H9 (cell line): ENCODE measurements around the gene ANKRA2. TPM values are rescaled to one million over a fixed set of nuclear protein-coding genes. Genes with fewer than 3 reads are reported as not detected.

Source experiments
- DNase-seq: peaks from one replicate; pipeline ENCODE4 v3.0.0-alpha.2; 2017
- H2AFZ ChIP-seq: one replicate; pipeline ENCODE4 v1.6.1; 2013; ENCODE audit warnings: mild to moderate bottlenecking, low read length, control low read depth, moderate library complexity
- H2AK5ac ChIP-seq: 2 replicates; pipeline ENCODE4 v1.6.1; 2013; ENCODE audit warnings: low read length, control low read depth, mixed read lengths; ENCODE audit not compliant: insufficient read length
- H2BK120ac ChIP-seq: one replicate; pipeline ENCODE4 v1.6.1; 2013; ENCODE audit warnings: low read depth, mild to moderate bottlenecking, low read length, control low read depth, inconsistent platforms; ENCODE audit not compliant: poor library complexity, severe bottlenecking
- H2BK12ac ChIP-seq: 2 replicates; pipeline ENCODE4 v1.6.1; 2013; ENCODE audit warnings: low read length, control low read depth, mixed read lengths, low read depth; ENCODE audit not compliant: insufficient read length
- H2BK15ac ChIP-seq: 2 replicates; pipeline ENCODE4 v1.6.1; 2013; ENCODE audit warnings: low read depth, low read length, control low read depth
- H2BK20ac ChIP-seq: one replicate; pipeline ENCODE4 v1.6.1; 2013; ENCODE audit warnings: low read depth, mild to moderate bottlenecking, low read length, control low read depth, inconsistent platforms; ENCODE audit not compliant: poor library complexity, severe bottlenecking
- H2BK5ac ChIP-seq: 2 replicates; pipeline ENCODE4 v1.6.1; 2013; ENCODE audit warnings: low read length, control low read depth, mixed read lengths; ENCODE audit not compliant: insufficient read length
- H3K14ac ChIP-seq: 2 replicates; pipeline ENCODE4 v1.6.1; 2013; ENCODE audit warnings: low read length, control low read depth; ENCODE audit not compliant: insufficient read depth
- H3K18ac ChIP-seq: 2 replicates; pipeline ENCODE4 v1.6.1; 2013; ENCODE audit warnings: low read depth, mild to moderate bottlenecking, mixed read lengths, low read length, control low read depth; ENCODE audit not compliant: insufficient read length
- H3K23ac ChIP-seq: 2 replicates; pipeline ENCODE4 v1.6.1; 2013; ENCODE audit warnings: low read length, control low read depth, mixed read lengths, low read depth; ENCODE audit not compliant: insufficient read length
- H3K23me2 ChIP-seq: 2 replicates; pipeline ENCODE4 v1.6.1; 2013; ENCODE audit warnings: low read depth, mild to moderate bottlenecking, mixed read lengths, low read length, control low read depth; ENCODE audit not compliant: insufficient read length, poor library complexity, severe bottlenecking
- H3K27ac ChIP-seq: 2 replicates; pipeline ENCODE4 v1.5.1; 2013; ENCODE audit warnings: low read length, control low read depth, mixed read lengths, low read depth; ENCODE audit not compliant: insufficient read length
- H3K27me3 ChIP-seq: 2 replicates; pipeline ENCODE4 v1.6.1; 2013; ENCODE audit warnings: low read length, control low read depth, inconsistent platforms; ENCODE audit not compliant: insufficient read depth
- H3K4ac ChIP-seq: 2 replicates; pipeline ENCODE4 v1.6.1; 2013; ENCODE audit warnings: low read depth, mild to moderate bottlenecking, control low read depth, inconsistent platforms, low read length, moderate library complexity
- H3K4me1 ChIP-seq: 2 replicates; pipeline ENCODE4 v1.6.1; 2013; ENCODE audit warnings: low read length, control low read depth, inconsistent platforms; ENCODE audit not compliant: insufficient read depth
- H3K4me2 ChIP-seq: 2 replicates; pipeline ENCODE4 v1.6.1; 2013; ENCODE audit warnings: low read length, control low read depth, mixed read lengths; ENCODE audit not compliant: insufficient read length, insufficient read depth
- H3K56ac ChIP-seq: 2 replicates; pipeline ENCODE4 v1.6.1; 2013; ENCODE audit warnings: low read depth, mild to moderate bottlenecking, mixed read lengths, low read length, control low read depth; ENCODE audit not compliant: insufficient read length
- H3K79me1 ChIP-seq: 2 replicates; pipeline ENCODE4 v1.6.1; 2013; ENCODE audit warnings: low read depth, mild to moderate bottlenecking, moderate library complexity, low read length, control low read depth, inconsistent platforms; ENCODE audit not compliant: insufficient read depth, poor library complexity, severe bottlenecking
- H3K79me2 ChIP-seq: 2 replicates; pipeline ENCODE4 v1.6.1; 2013; ENCODE audit warnings: low read length, control low read depth, inconsistent platforms; ENCODE audit not compliant: insufficient read depth
- H3K9ac ChIP-seq: 2 replicates; pipeline ENCODE4 v1.6.1; 2013; ENCODE audit warnings: low read length, control low read depth, mixed read lengths; ENCODE audit not compliant: insufficient read length; ENCODE audit errors: extremely low read depth
- H3K9me3 ChIP-seq: one replicate; pipeline ENCODE4 v1.6.1; 2013; ENCODE audit warnings: low read depth, low read length, inconsistent platforms; ENCODE audit not compliant: control insufficient read depth
- H3T11ph ChIP-seq: one replicate; pipeline ENCODE4 v1.6.1; 2013; ENCODE audit warnings: mild to moderate bottlenecking, low read length, control low read depth, inconsistent platforms
- H4K20me1 ChIP-seq: one replicate; pipeline ENCODE4 v1.6.1; 2013; ENCODE audit not compliant: control insufficient read depth, insufficient read length, insufficient read depth
- H4K5ac ChIP-seq: 2 replicates; pipeline ENCODE4 v1.6.1; 2013; ENCODE audit warnings: low read depth, mild to moderate bottlenecking, mixed read lengths, low read length, control low read depth; ENCODE audit not compliant: insufficient read length
- H4K8ac ChIP-seq: replicated peaks from 2 replicates; pipeline ENCODE4 v1.6.1; 2013; ENCODE audit warnings: low read length, control low read depth, mixed read lengths, low read depth; ENCODE audit not compliant: insufficient read length
- H4K91ac ChIP-seq: 2 replicates; pipeline ENCODE4 v1.6.1; 2013; ENCODE audit warnings: low read depth, mild to moderate bottlenecking, moderate library complexity, mixed read lengths, low read length, control low read depth; ENCODE audit not compliant: insufficient read length
- H3K27ac Mint-ChIP-seq, 3 experiments: 2 replicates in 2 of 3; 3 replicates in 1 of 3; pipeline ENCODE4 v1.8.0; 2020 to 2021; ENCODE audit warnings: mixed read lengths in 3 of 3, mild to moderate bottlenecking in 1 of 3, moderate library complexity in 1 of 3
- H3K27me3 Mint-ChIP-seq: 2 replicates; pipeline ENCODE4 v1.8.0; 2021; ENCODE audit warnings: low read depth, mild to moderate bottlenecking, moderate library complexity, mixed read lengths
- H3K36me3 Mint-ChIP-seq, 3 experiments: 2 replicates in 2 of 3; 3 replicates in 1 of 3; pipeline ENCODE4 v1.8.0; 2020 to 2021; ENCODE audit warnings: low read depth in 3 of 3, mixed read lengths in 3 of 3; ENCODE audit not compliant: insufficient read depth in 1 of 3
- H3K4me1 Mint-ChIP-seq, 2 experiments: 2 replicates each; pipeline ENCODE4 v1.8.0; 2020; ENCODE audit warnings: mixed read lengths in 2 of 2
- H3K4me3 Mint-ChIP-seq, 2 experiments: 2 replicates in 1 of 2; 3 replicates in 1 of 2; pipeline ENCODE4 v1.8.0; 2020 to 2021; ENCODE audit warnings: mild to moderate bottlenecking in 2 of 2, mixed read lengths in 2 of 2, moderate library complexity in 1 of 2
- H3K9me3 Mint-ChIP-seq, 2 experiments: 2 replicates in 1 of 2; 3 replicates in 1 of 2; pipeline ENCODE4 v1.8.0; 2020; ENCODE audit warnings: mild to moderate bottlenecking in 2 of 2, mixed read lengths in 2 of 2, moderate library complexity in 1 of 2
- WGBS: extraction: QIAGEN DNeasy Blood & Tissue Kit; methylation state at CpG from one replicate; pipeline ENCODE4 v1.1.7; 2013; ENCODE audit warnings: missing lambda C conversion rate, low lambda C conversion rate, mixed read lengths; ENCODE audit not compliant: insufficient read length; ENCODE audit errors: extremely low coverage; 5-methylcytosine and 5-hydroxymethylcytosine counted together
- total RNA-seq: library from RNA; stranded (reverse); gene quantifications from 2 replicates; pipeline ENCODE4 v1.2.1, GENCODE V29; 2021
- TF ChIP-seq, protein P1 (sequence below): fragments of 200-600 bp; sonication (generic); conservative IDR thresholded peaks from 3 replicates; pipeline ENCODE4 v1.8.0; 2021; ENCODE audit warnings: antibody characterized with exemption, mild to moderate bottlenecking

ANKRA2 gene
- total RNA-seq, 1 experiment from 2014 or later: 8.9 TPM

DNA sequence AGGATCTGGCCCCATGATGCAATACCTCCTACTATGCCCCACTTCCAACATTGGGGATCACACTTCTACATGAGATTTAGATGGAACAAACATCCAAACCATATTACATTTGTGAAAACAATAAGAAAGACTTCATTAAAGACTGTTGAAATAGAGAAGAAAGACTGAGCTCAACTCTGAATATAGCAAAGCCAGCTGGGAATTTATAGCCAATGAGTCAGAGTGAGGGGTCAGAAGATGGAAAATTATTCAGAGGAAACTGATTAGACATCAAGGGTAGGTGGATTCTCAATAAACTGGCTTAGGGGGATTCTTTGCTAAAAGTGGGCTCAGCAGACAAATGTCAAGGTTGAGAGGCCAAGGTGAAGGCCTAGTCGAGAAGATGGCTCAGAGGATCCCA lies 41.6 kb downstream of the ANKRA2 start:
- no peak overlapping the region for H3K18ac ChIP-seq
- Mint-ChIP-seq H3K36me3 (no peaks in the 10 kb centered on the region), H3K4me3 (no peak overlapping the region), H3K27me3 (no peaks in the 10 kb centered on the region), H3K9me3 (no peaks in the 10 kb centered on the region), H3K4me1 (peaks cover 8 to 18% of the 10 kb centered on the region in 2 experiments), H3K27ac (no peak overlapping the region)
- no peak overlapping the region for H4K8ac ChIP-seq
- no peaks in the 10 kb centered on the region for H3K79me1 ChIP-seq
- no peak overlapping the region for H2AK5ac ChIP-seq
- H3K27me3 ChIP-seq: no peaks in the 10 kb centered on the region
- H2AFZ ChIP-seq: no peak overlapping the region
- H3K9me3 ChIP-seq: no peaks in the 10 kb centered on the region
- TF ChIP-seq, protein P1, sequence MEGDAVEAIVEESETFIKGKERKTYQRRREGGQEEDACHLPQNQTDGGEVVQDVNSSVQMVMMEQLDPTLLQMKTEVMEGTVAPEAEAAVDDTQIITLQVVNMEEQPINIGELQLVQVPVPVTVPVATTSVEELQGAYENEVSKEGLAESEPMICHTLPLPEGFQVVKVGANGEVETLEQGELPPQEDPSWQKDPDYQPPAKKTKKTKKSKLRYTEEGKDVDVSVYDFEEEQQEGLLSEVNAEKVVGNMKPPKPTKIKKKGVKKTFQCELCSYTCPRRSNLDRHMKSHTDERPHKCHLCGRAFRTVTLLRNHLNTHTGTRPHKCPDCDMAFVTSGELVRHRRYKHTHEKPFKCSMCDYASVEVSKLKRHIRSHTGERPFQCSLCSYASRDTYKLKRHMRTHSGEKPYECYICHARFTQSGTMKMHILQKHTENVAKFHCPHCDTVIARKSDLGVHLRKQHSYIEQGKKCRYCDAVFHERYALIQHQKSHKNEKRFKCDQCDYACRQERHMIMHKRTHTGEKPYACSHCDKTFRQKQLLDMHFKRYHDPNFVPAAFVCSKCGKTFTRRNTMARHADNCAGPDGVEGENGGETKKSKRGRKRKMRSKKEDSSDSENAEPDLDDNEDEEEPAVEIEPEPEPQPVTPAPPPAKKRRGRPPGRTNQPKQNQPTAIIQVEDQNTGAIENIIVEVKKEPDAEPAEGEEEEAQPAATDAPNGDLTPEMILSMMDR: no peak
- no peak overlapping the region for H3K27ac ChIP-seq
- no CpG with 5 or more reads among the region's 1 CpG for WGBS
- no peak overlapping the region for H2BK5ac ChIP-seq
- H4K91ac ChIP-seq: no peak overlapping the region
- no peak overlapping the region for H3K4ac ChIP-seq
- H4K20me1 ChIP-seq: no peaks in the 10 kb centered on the region
- H3K9ac ChIP-seq: no peak overlapping the region
- H3K4me2 ChIP-seq: no peak overlapping the region
- no peak for DNase-seq
- no peak overlapping the region for H2BK20ac ChIP-seq
- no peak overlapping the region for H3K56ac ChIP-seq
- H3K23ac ChIP-seq: no peak overlapping the region
- no peaks in the 10 kb centered on the region for H3K4me1 ChIP-seq
- no peak overlapping the region for H2BK120ac ChIP-seq
- H3T11ph ChIP-seq: no peak overlapping the region
- no peaks in the 10 kb centered on the region for H3K23me2 ChIP-seq
- H2BK12ac ChIP-seq: no peak overlapping the region
- H2BK15ac ChIP-seq: no peak overlapping the region
- H3K79me2 ChIP-seq: no peaks in the 10 kb centered on the region
- H4K5ac ChIP-seq: no peak overlapping the region
- no peak overlapping the region for H3K14ac ChIP-seq
